Upper lobe of left lung (tissue), 6 donors: Measurements from ENCODE around the gene AVEN. TPM values are rescaled to one million over a fixed set of nuclear protein-coding genes. Genes with fewer than 3 reads are reported as not detected.
"Not testable (repeated sequence)": the region's sequence is repeated elsewhere in the genome, so short reads cannot be mapped to it uniquely, and the experiment has no call there.

ENCODE experiments used
- ATAC-seq, 2 donors: fragments of 200-7000 bp; cut with Tn5 transposase; one replicate each; pipeline ENCODE4 v1.9.1; 2022; ENCODE audit warnings: mild to moderate bottlenecking in 2 of 2, moderate library complexity in 2 of 2; ENCODE audit not compliant: low FRiP score in 2 of 2
- DNase-seq, 2 donors: peaks; one replicate each; pipeline ENCODE4 v3.0.0-alpha.2; 2019 to 2020
- H3K27ac ChIP-seq, 4 donors: fragments of 200-600 bp; sonication (generic); one replicate each; pipeline ENCODE4 v1.5.1; 2016 to 2019
- H3K27me3 ChIP-seq, 4 donors: fragments of 200-600 bp; sonication (generic); one replicate each; pipeline ENCODE4 v1.5.1; 2017 to 2019
- H3K36me3 ChIP-seq, 4 donors: fragments of 200-600 bp; sonication (generic); one replicate each; pipeline ENCODE4 v1.5.1; 2016 to 2019
- H3K4me1 ChIP-seq, 4 donors: fragments of 200-600 bp; sonication (generic); one replicate each; pipeline ENCODE4 v1.5.1; 2018 to 2019
- H3K4me3 ChIP-seq, 4 donors: fragments of 200-600 bp; sonication (generic); one replicate each; pipeline ENCODE4 v1.5.1; 2017 to 2019; ENCODE audit warnings: mild to moderate bottlenecking in 2 of 4, moderate library complexity in 1 of 4
- H3K9me3 ChIP-seq, 4 donors: fragments of 200-600 bp; sonication (generic); one replicate each; pipeline ENCODE4 v1.5.1; 2018 to 2019
- EP300 ChIP-seq, 4 donors: sonication (generic); formaldehyde crosslinking; IDR thresholded peaks; one replicate each; pipeline ENCODE4 v1.5.1; 2017; ENCODE audit warnings: antibody characterized with exemption in 4 of 4, control low read depth in 2 of 4
- POLR2A ChIP-seq, 4 donors: fragments of 450-650 bp; IDR thresholded peaks; one replicate each; pipeline ENCODE4 v1.5.1; 2016 to 2017; ENCODE audit warnings: antibody characterized with exemption in 4 of 4, mild to moderate bottlenecking in 2 of 4
- POLR2AphosphoS5 ChIP-seq, 2 donors: sonication (generic); formaldehyde crosslinking; IDR thresholded peaks; one replicate each; pipeline ENCODE4 v1.5.1; 2017; ENCODE audit warnings: antibody characterized with exemption in 2 of 2
- WGBS, 2 donors: methylation state at CpG; one replicate each; pipeline ENCODE4 v1.1.5; 2017 to 2018; 5-methylcytosine and 5-hydroxymethylcytosine counted together
- total RNA-seq, 6 donors: library from RNA; depleted of rRNA in 4 of 6; stranded (reverse); fragments of >200 nt in 4 of 6; gene quantifications; one replicate each; pipeline versions ENCODE4 v1.1.0 to v1.2.1, GENCODE V29; 2016 to 2021
- TF ChIP-seq, protein P1 (sequence below), 6 experiments: fragments of 450-650 bp in 4 of 6; fragments of 200-600 bp in 2 of 6; sonication (generic) in 2 of 6; IDR thresholded peaks; one replicate each; pipeline ENCODE4 v1.5.1; 2016 to 2019; ENCODE audit warnings: antibody characterized with exemption in 6 of 6
- donor health status: DM: no; HTN: no; CAD: no; lungs with moderate emphysema.
- donor health status: DM: no; HTN: yes; CAD: no; lungs with severe emphysema.

AVEN gene
- total RNA-seq, 6 donors from 2014 or later, result 6.9 to 38.8 (median 9.9) TPM

DNA sequence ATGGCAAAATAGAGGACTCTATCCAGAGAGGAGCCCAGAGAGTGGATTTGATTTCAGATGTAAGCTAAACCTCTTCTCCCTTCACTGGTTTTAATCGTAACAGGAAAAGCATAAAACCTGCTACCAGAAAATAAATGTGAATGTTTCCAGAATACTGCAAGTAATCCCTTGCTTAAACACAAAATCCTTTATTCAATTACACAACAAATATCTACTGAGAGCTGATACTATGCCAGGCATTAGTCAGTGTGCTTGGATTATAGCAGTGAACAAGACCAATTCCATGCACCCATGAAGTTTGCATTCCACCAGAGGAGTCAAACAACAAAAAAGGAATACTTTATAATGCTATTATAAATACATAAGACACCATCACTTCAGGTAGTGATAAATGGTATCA lies 15.1 kb downstream of the AVEN start:
- TF ChIP-seq EP300 (IDR thresholded peaks at IDR 0.05) (no peak), POLR2AphosphoS5 (IDR thresholded peaks at IDR 0.05) (no peak), POLR2A (IDR thresholded peaks at IDR 0.05) (no peak)
- TF ChIP-seq, protein P1, sequence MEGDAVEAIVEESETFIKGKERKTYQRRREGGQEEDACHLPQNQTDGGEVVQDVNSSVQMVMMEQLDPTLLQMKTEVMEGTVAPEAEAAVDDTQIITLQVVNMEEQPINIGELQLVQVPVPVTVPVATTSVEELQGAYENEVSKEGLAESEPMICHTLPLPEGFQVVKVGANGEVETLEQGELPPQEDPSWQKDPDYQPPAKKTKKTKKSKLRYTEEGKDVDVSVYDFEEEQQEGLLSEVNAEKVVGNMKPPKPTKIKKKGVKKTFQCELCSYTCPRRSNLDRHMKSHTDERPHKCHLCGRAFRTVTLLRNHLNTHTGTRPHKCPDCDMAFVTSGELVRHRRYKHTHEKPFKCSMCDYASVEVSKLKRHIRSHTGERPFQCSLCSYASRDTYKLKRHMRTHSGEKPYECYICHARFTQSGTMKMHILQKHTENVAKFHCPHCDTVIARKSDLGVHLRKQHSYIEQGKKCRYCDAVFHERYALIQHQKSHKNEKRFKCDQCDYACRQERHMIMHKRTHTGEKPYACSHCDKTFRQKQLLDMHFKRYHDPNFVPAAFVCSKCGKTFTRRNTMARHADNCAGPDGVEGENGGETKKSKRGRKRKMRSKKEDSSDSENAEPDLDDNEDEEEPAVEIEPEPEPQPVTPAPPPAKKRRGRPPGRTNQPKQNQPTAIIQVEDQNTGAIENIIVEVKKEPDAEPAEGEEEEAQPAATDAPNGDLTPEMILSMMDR (IDR thresholded peaks at IDR 0.05), result no peak
- H3K36me3 ChIP-seq, result no peaks in the 10 kb centered on the region
- no peaks in the 10 kb centered on the region for H3K27me3 ChIP-seq
- WGBS, 2 donors, result 88 to 93% methylated on average over 1 of the region's 1 CpG
- DNase-seq (no peak), ATAC-seq (no peak)
- no peak overlapping the region for H3K27ac ChIP-seq
- no peaks in the 10 kb centered on the region for H3K4me1 ChIP-seq
- H3K9me3 ChIP-seq, result no peaks in the 10 kb centered on the region
- no peak overlapping the region for H3K4me3 ChIP-seq

DNA sequence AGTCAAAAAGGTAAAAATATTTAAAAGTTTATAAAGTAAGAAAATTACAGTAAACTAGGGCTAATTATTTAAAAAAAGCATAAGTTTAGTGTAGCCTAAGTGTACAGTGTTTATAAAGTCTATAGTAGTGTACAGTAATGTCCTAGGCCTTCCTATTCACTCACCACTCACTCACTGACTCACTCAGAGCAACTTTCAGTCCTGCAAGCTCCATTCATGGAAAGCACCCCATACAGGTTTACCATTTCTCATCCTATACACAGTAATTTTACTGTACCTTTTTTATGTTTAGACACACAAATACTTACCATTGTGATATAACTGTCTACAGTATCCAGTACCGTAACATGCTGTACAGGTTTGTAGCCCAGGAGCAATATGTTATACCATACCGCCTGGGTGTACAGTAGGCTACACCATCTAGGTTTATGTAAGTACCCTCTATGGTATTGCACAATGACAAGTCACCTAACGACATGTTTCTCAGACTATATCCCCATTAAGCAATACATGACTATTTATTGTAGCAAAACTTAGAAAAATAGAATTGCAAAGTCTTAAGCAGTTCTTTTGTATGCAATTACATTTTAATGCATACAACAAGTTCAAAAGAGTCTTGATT lies 19.5 kb downstream of the AVEN start:
- TF ChIP-seq POLR2A (IDR thresholded peaks at IDR 0.05), result no peak
- no peak for TF ChIP-seq POLR2AphosphoS5 (IDR thresholded peaks at IDR 0.05)
- no peak for TF ChIP-seq EP300 (IDR thresholded peaks at IDR 0.05)
- TF ChIP-seq, protein P1 (IDR thresholded peaks at IDR 0.05), result no peak
- H3K9me3 ChIP-seq, result no peaks in the 10 kb centered on the region
- no peaks in the 10 kb centered on the region for H3K4me1 ChIP-seq
- no peak overlapping the region for H3K4me3 ChIP-seq
- 82 to 89% methylated on average over 3 of the region's 3 CpGs for WGBS, 2 donors
- H3K27me3 ChIP-seq, result no peaks in the 10 kb centered on the region
- ATAC-seq (no peak), DNase-seq (no peak)
- no peak overlapping the region for H3K27ac ChIP-seq
- H3K36me3 ChIP-seq, result no peaks in the 10 kb centered on the region

- not testable (repeated sequence) for ATAC-seq, H3K36me3 ChIP-seq, H3K27me3 ChIP-seq, H3K4me3 ChIP-seq, H3K4me1 ChIP-seq, DNase-seq, H3K9me3 ChIP-seq, H3K27ac ChIP-seq
- WGBS, 2 donors, result 94 to 97% methylated on average over 2 of the region's 2 CpGs
These were observed 20.3 kb downstream of the AVEN start for GRCh38 chr15:34018738-34019137.

DNA sequence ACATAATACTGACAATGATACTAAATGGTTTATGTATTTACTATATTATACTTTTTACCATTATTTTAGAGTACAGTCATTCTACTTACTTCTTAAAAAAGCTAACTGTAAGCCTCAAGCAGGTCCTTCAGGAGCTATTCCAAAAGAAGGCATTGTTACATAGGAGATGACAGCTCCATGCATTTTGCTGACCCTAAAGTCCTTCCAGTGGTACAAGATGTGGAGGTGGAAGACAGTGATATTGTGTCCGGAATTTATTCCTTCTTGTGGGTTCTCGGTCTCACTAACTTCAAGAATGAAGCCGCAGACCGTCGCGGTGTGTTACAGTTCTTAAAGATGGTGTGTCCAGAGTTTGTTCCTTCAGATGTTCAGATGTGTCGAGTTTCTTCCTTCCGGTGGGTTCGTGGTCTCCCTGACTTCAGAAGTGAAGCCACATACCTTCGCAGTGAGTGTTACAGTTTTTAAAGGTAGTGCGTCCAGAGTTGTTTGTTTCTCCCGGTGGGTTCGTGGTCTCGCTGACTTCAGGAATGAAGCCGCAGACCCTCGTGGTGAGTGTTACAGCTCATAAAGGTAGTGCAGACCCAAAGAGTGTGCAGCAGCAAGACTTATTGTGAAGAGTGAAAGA lies 20.9 kb downstream of the AVEN start:
- Histone ChIP-seq H3K4me3 (no peak overlapping the region), H3K4me1 (no peaks in the 10 kb centered on the region), H3K27ac (no peak overlapping the region), H3K9me3 (no peaks in the 10 kb centered on the region), H3K36me3 (no peaks in the 10 kb centered on the region), H3K27me3 (no peaks in the 10 kb centered on the region)
- WGBS, 2 donors, result 86 to 88% methylated on average over 16 of the region's 16 CpGs
- DNase-seq (peak in 1 of 2 donors; percentile 23), ATAC-seq (no peak)
- TF ChIP-seq POLR2A (IDR thresholded peaks at IDR 0.05), result no peak
- TF ChIP-seq, protein P1 (IDR thresholded peaks at IDR 0.05), result no peak
- TF ChIP-seq EP300 (IDR thresholded peaks at IDR 0.05), result no peak
- no peak for TF ChIP-seq POLR2AphosphoS5 (IDR thresholded peaks at IDR 0.05)

- ATAC-seq (no peak), DNase-seq (no peak)
- TF ChIP-seq EP300 (IDR thresholded peaks at IDR 0.05), result no peak
- TF ChIP-seq, protein P1 (IDR thresholded peaks at IDR 0.05), result no peak
- no peak for TF ChIP-seq POLR2A (IDR thresholded peaks at IDR 0.05)
- TF ChIP-seq POLR2AphosphoS5 (IDR thresholded peaks at IDR 0.05), result no peak
- H3K4me1 ChIP-seq, result no peaks in the 10 kb centered on the region
- no peaks in the 10 kb centered on the region for H3K36me3 ChIP-seq
- H3K4me3 ChIP-seq, result no peak overlapping the region
- no peak overlapping the region for H3K27ac ChIP-seq
- H3K27me3 ChIP-seq, result no peaks in the 10 kb centered on the region
- WGBS, 2 donors, result 76 to 100% methylated on average over 2 of the region's 2 CpGs
- no peaks in the 10 kb centered on the region for H3K9me3 ChIP-seq
These were observed 24.4 kb downstream of the AVEN start for GRCh38 chr15:34014556-34014955.
